Measurements from ENCODE around the gene GLT1D1.

Gene GLT1D1

GRCh38 chr12:128833418-128833817, 19.9 kb upstream of the GLT1D1 start:
- TF ChIP-seq CREB1 (IDR thresholded peaks at IDR 0.05; ENCODE audit: low read depth): no peak
- TF ChIP-seq ZBTB7A (IDR thresholded peaks at IDR 0.05; ENCODE audit: low read depth): no peak
- no peak for TF ChIP-seq EP300 (IDR thresholded peaks at IDR 0.05; ENCODE audit: borderline replicate concordance)
- no peak for TF ChIP-seq FOXM1 (IDR thresholded peaks at IDR 0.05; ENCODE audit: borderline replicate concordance, low read depth)
- TF ChIP-seq YY1 (IDR thresholded peaks at IDR 0.05; ENCODE audit: low read depth): no peak
- no peak for TF ChIP-seq TAF1 (IDR thresholded peaks at IDR 0.05; ENCODE audit: low read depth)
- TF ChIP-seq MAX (IDR thresholded peaks at IDR 0.05): no peak
- no peak for TF ChIP-seq EGR1 (IDR thresholded peaks at IDR 0.05)
- no peak for TF ChIP-seq USF1 (IDR thresholded peaks at IDR 0.05)
- no peak for TF ChIP-seq NFIC (IDR thresholded peaks at IDR 0.05)
- TF ChIP-seq CEBPB (IDR thresholded peaks at IDR 0.05): no peak
- TF ChIP-seq TEAD4 (IDR thresholded peaks at IDR 0.05): no peak
- no peak for TF ChIP-seq RAD21 (IDR thresholded peaks at IDR 0.05; ENCODE audit: low read depth)

GRCh38 chr12:128840862-128841468, 12.3 kb upstream of the GLT1D1 start:
- TF ChIP-seq TEAD4 (IDR thresholded peaks at IDR 0.05): no peak
- TF ChIP-seq CEBPB (IDR thresholded peaks at IDR 0.05): no peak
- no peak for TF ChIP-seq TAF1 (IDR thresholded peaks at IDR 0.05; ENCODE audit: low read depth)
- TF ChIP-seq TCF12 (IDR thresholded peaks at IDR 0.05; ENCODE audit: low read depth): no peak
- TF ChIP-seq YY1 (IDR thresholded peaks at IDR 0.05; ENCODE audit: low read depth): no peak
- TF ChIP-seq EGR1 (IDR thresholded peaks at IDR 0.05): no peak
- no peak for TF ChIP-seq NFIC (IDR thresholded peaks at IDR 0.05)
- no peak for TF ChIP-seq RAD21 (IDR thresholded peaks at IDR 0.05; ENCODE audit: low read depth)
- TF ChIP-seq FOXM1 (IDR thresholded peaks at IDR 0.05; ENCODE audit: borderline replicate concordance, low read depth): no peak
- no peak for TF ChIP-seq CREB1 (IDR thresholded peaks at IDR 0.05; ENCODE audit: low read depth)

- TF ChIP-seq TAF1 (IDR thresholded peaks at IDR 0.05; ENCODE audit: low read depth) (no peak), RAD21 (IDR thresholded peaks at IDR 0.05; ENCODE audit: low read depth) (no peak), EP300 (IDR thresholded peaks at IDR 0.05; ENCODE audit: borderline replicate concordance) (no peak), TEAD4 (IDR thresholded peaks at IDR 0.05) (no peak), REST (IDR thresholded peaks at IDR 0.05; ENCODE audit: low read depth) (no peak), MAX (IDR thresholded peaks at IDR 0.05) (no peak), NFIC (IDR thresholded peaks at IDR 0.05) (no peak), FOXM1 (IDR thresholded peaks at IDR 0.05; ENCODE audit: borderline replicate concordance, low read depth) (no peak), ZBTB7A (IDR thresholded peaks at IDR 0.05; ENCODE audit: low read depth) (no peak), CEBPB (IDR thresholded peaks at IDR 0.05) (no peak), TCF12 (IDR thresholded peaks at IDR 0.05; ENCODE audit: low read depth) (no peak), YY1 (IDR thresholded peaks at IDR 0.05; ENCODE audit: low read depth) (no peak), USF1 (IDR thresholded peaks at IDR 0.05) (no peak), CREB1 (IDR thresholded peaks at IDR 0.05; ENCODE audit: low read depth) (no peak), EGR1 (IDR thresholded peaks at IDR 0.05) (no peak)
Observed at GRCh38 chr12:128842579-128842978, 10.7 kb upstream of the GLT1D1 start.

- TF ChIP-seq CEBPB (IDR thresholded peaks at IDR 0.05) (no peak), ZBTB7A (IDR thresholded peaks at IDR 0.05; ENCODE audit: low read depth) (no peak), FOXM1 (IDR thresholded peaks at IDR 0.05; ENCODE audit: borderline replicate concordance, low read depth) (no peak), CREB1 (IDR thresholded peaks at IDR 0.05; ENCODE audit: low read depth) (no peak), MAX (IDR thresholded peaks at IDR 0.05) (no peak), EGR1 (IDR thresholded peaks at IDR 0.05) (no peak), TAF1 (IDR thresholded peaks at IDR 0.05; ENCODE audit: low read depth) (no peak), RAD21 (IDR thresholded peaks at IDR 0.05; ENCODE audit: low read depth) (no peak), YY1 (IDR thresholded peaks at IDR 0.05; ENCODE audit: low read depth) (no peak), TCF12 (IDR thresholded peaks at IDR 0.05; ENCODE audit: low read depth) (no peak), EP300 (IDR thresholded peaks at IDR 0.05; ENCODE audit: borderline replicate concordance) (no peak)
Observed at GRCh38 chr12:128843538-128843937, 9.7 kb upstream of the GLT1D1 start.

GRCh38 chr12:128844031-128844635, 9.1 kb upstream of the GLT1D1 start:
- TF ChIP-seq CREB1 (IDR thresholded peaks at IDR 0.05; ENCODE audit: low read depth) (no peak), ZBTB7A (IDR thresholded peaks at IDR 0.05; ENCODE audit: low read depth) (no peak), CEBPB (IDR thresholded peaks at IDR 0.05) (no peak), USF1 (IDR thresholded peaks at IDR 0.05) (no peak), NFIC (IDR thresholded peaks at IDR 0.05) (no peak), RAD21 (IDR thresholded peaks at IDR 0.05; ENCODE audit: low read depth) (no peak), TAF1 (IDR thresholded peaks at IDR 0.05; ENCODE audit: low read depth) (no peak), EGR1 (IDR thresholded peaks at IDR 0.05) (no peak), FOXM1 (IDR thresholded peaks at IDR 0.05; ENCODE audit: borderline replicate concordance, low read depth) (no peak), TCF12 (IDR thresholded peaks at IDR 0.05; ENCODE audit: low read depth) (no peak), YY1 (IDR thresholded peaks at IDR 0.05; ENCODE audit: low read depth) (no peak), REST (IDR thresholded peaks at IDR 0.05; ENCODE audit: low read depth) (no peak), EP300 (IDR thresholded peaks at IDR 0.05; ENCODE audit: borderline replicate concordance) (no peak), TEAD4 (IDR thresholded peaks at IDR 0.05) (no peak), MAX (IDR thresholded peaks at IDR 0.05) (no peak)
